Retinal pigment epithelial cell (primary cell): Measurements from ENCODE around the gene CRYBB2.

Experiments
- DNase-seq: peaks from one replicate; pipeline ENCODE4 v3.0.0-alpha.2; 2010; ENCODE audit warnings: low read depth
- H3K4me3 ChIP-seq: 2 replicates; pipeline ENCODE4 v1.5.1; 2011; ENCODE audit warnings: mild to moderate bottlenecking, low read length, control low read depth, moderate library complexity
- CTCF ChIP-seq: conservative IDR thresholded peaks from 2 replicates; pipeline ENCODE4 v1.5.1; 2011; ENCODE audit warnings: low read depth, low read length, control low read depth, inconsistent platforms

CRYBB2 gene

GRCh38 chr22:25219211-25219689 lies at the start of gene CRYBB2:
CRYBB2 (plus strand) TSS chr22:25219639; CDS start chr22:25221430, 1,791 bp downstream.
- H3K4me3 ChIP-seq, result no peak within 1 kb of the TSS

GRCh38 chr22:25170426-25170980 lies 48.9 kb upstream of the CRYBB2 start:
- TF ChIP-seq CTCF, result no peak
- no peak overlapping the region for H3K4me3 ChIP-seq
- DNase-seq, result no peak

More at GRCh38 chr22:25219211-25219689, at the start of gene CRYBB2:
- no peak for TF ChIP-seq CTCF
- DNase-seq, result no peak

- no peak for DNase-seq
- H3K4me3 ChIP-seq, result no peak overlapping the region
- TF ChIP-seq CTCF, result peak; percentile 53
Measured at GRCh38 chr22:25172153-25172552, 47.3 kb upstream of the CRYBB2 start.

- TF ChIP-seq CTCF, result no peak
- no peak overlapping the region for H3K4me3 ChIP-seq
- DNase-seq, result no peak
Measured at GRCh38 chr22:25174156-25174887, 45.1 kb upstream of the CRYBB2 start.

GRCh38 chr22:25174888-25175411 lies 44.5 kb upstream of the CRYBB2 start:
- no peak for TF ChIP-seq CTCF
- DNase-seq, result no peak
- H3K4me3 ChIP-seq, result no peak overlapping the region

- no peak overlapping the region for H3K4me3 ChIP-seq
- DNase-seq, result no peak
- no peak for TF ChIP-seq CTCF
Measured at GRCh38 chr22:25176175-25176574, 43.3 kb upstream of the CRYBB2 start.
